DOHH2 (cell line): ENCODE results near the gene TEX264.

Source experiments
- H3F3A ChIP-seq: fragments of 200-600 bp; sonication (generic), shearing (Covaris generic); 2 replicates; pipeline ENCODE4 v1.6.0; 2016; ENCODE audit warnings: antibody characterized with exemption, mild to moderate bottlenecking; ENCODE audit not compliant: control insufficient read depth, insufficient read depth
- H3K27ac ChIP-seq: fragments of 200-600 bp; sonication (generic); 2 replicates; pipeline ENCODE4 v1.5.1; 2014; ENCODE audit warnings: low read depth, mild to moderate bottlenecking, low read length, moderate library complexity
- H3K27me3 ChIP-seq: fragments of 200-600 bp; sonication (generic); 2 replicates; pipeline ENCODE4 v1.6.1; 2014; ENCODE audit warnings: mild to moderate bottlenecking, low read length, mixed read lengths; ENCODE audit not compliant: control insufficient read depth
- H3K36me3 ChIP-seq: fragments of 200-600 bp; sonication (generic); 2 replicates; pipeline ENCODE4 v1.6.1; 2014; ENCODE audit warnings: mild to moderate bottlenecking, low read length, moderate library complexity, mixed read lengths; ENCODE audit not compliant: control insufficient read depth
- H3K4me1 ChIP-seq: fragments of 200-600 bp; sonication (generic); 2 replicates; pipeline ENCODE4 v1.6.1; 2014; ENCODE audit warnings: mild to moderate bottlenecking, low read length, mixed read lengths; ENCODE audit not compliant: control insufficient read depth
- H3K4me2 ChIP-seq: fragments of 200-600 bp; sonication (generic); 2 replicates; pipeline ENCODE4 v1.6.0; 2014; ENCODE audit warnings: mild to moderate bottlenecking, low read length, moderate library complexity
- H3K4me3 ChIP-seq: fragments of 200-600 bp; sonication (generic); 2 replicates; pipeline ENCODE4 v1.5.1; 2014; ENCODE audit warnings: mild to moderate bottlenecking, low read length, mixed read lengths
- H3K79me2 ChIP-seq: fragments of 200-600 bp; sonication (generic); 2 replicates; pipeline ENCODE4 v1.6.1; 2014; ENCODE audit warnings: mild to moderate bottlenecking, low read length, mixed read lengths; ENCODE audit not compliant: control insufficient read depth
- H3K9me2 ChIP-seq: fragments of 200-600 bp; sonication (generic); replicated peaks from 2 replicates; pipeline ENCODE4 v1.6.1; 2014; ENCODE audit warnings: mild to moderate bottlenecking, low read length, mixed read lengths; ENCODE audit not compliant: control insufficient read depth
- H3K9me3 ChIP-seq: fragments of 200-600 bp; sonication (generic); 2 replicates; pipeline ENCODE4 v1.6.1; 2014; ENCODE audit warnings: antibody characterized with exemption, low read length, mixed read lengths; ENCODE audit not compliant: control insufficient read depth, insufficient read depth
- H4K20me1 ChIP-seq: fragments of 200-600 bp; sonication (generic); 2 replicates; pipeline ENCODE4 v1.6.0; 2014; ENCODE audit warnings: low read depth, mild to moderate bottlenecking, antibody characterized with exemption, low read length, moderate library complexity; ENCODE audit not compliant: control insufficient read depth, insufficient read depth
- EZH2phosphoT487 ChIP-seq: fragments of 200-600 bp; sonication (generic); IDR thresholded peaks from 2 replicates; pipeline ENCODE4 v1.6.1; 2017; ENCODE audit warnings: borderline replicate concordance, mild to moderate bottlenecking, antibody characterized with exemption, low read length, moderate library complexity, mixed read lengths
- TF ChIP-seq, protein P1 (sequence below): fragments of 200-600 bp; sonication (generic); IDR thresholded peaks from one replicate; pipeline ENCODE4 v1.5.1; 2014; ENCODE audit warnings: antibody characterized with exemption, mild to moderate bottlenecking, low read depth, low read length; ENCODE audit not compliant: poor library complexity, severe bottlenecking

The TEX264 gene

GRCh38 chr3:51711352-51712037, 40.4 kb downstream of the TEX264 start:
- Histone ChIP-seq H3K4me1 (peaks cover 3% of the 10 kb centered on the region; the same call in 1 of the 2 replicates), H3K79me2 (no peaks in the 10 kb centered on the region), H3K36me3 (no peaks in the 10 kb centered on the region), H3K27ac (no peak overlapping the region), H3F3A (no peaks in the 10 kb centered on the region), H3K27me3 (no peaks in the 10 kb centered on the region), H3K9me3 (no peaks in the 10 kb centered on the region), H3K4me3 (no peak overlapping the region), H3K4me2 (no peak overlapping the region), H4K20me1 (no peaks in the 10 kb centered on the region), H3K9me2 (no peaks in the 10 kb centered on the region)
- TF ChIP-seq, protein P1, sequence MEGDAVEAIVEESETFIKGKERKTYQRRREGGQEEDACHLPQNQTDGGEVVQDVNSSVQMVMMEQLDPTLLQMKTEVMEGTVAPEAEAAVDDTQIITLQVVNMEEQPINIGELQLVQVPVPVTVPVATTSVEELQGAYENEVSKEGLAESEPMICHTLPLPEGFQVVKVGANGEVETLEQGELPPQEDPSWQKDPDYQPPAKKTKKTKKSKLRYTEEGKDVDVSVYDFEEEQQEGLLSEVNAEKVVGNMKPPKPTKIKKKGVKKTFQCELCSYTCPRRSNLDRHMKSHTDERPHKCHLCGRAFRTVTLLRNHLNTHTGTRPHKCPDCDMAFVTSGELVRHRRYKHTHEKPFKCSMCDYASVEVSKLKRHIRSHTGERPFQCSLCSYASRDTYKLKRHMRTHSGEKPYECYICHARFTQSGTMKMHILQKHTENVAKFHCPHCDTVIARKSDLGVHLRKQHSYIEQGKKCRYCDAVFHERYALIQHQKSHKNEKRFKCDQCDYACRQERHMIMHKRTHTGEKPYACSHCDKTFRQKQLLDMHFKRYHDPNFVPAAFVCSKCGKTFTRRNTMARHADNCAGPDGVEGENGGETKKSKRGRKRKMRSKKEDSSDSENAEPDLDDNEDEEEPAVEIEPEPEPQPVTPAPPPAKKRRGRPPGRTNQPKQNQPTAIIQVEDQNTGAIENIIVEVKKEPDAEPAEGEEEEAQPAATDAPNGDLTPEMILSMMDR: no peak
- TF ChIP-seq EZH2phosphoT487: no peak

GRCh38 chr3:51712038-51712420, 41.0 kb downstream of the TEX264 start:
- TF ChIP-seq EZH2phosphoT487: no peak
- TF ChIP-seq, protein P1: no peak
- Histone ChIP-seq H3F3A (no peaks in the 10 kb centered on the region), H3K36me3 (no peaks in the 10 kb centered on the region), H3K79me2 (no peaks in the 10 kb centered on the region), H3K4me3 (no peak overlapping the region), H3K27ac (no peak overlapping the region), H3K27me3 (no peaks in the 10 kb centered on the region), H3K4me2 (no peak overlapping the region), H4K20me1 (no peaks in the 10 kb centered on the region), H3K4me1 (peaks cover 8% of the 10 kb centered on the region; the same call in 1 of the 2 replicates), H3K9me3 (no peaks in the 10 kb centered on the region), H3K9me2 (no peaks in the 10 kb centered on the region)

DNA sequence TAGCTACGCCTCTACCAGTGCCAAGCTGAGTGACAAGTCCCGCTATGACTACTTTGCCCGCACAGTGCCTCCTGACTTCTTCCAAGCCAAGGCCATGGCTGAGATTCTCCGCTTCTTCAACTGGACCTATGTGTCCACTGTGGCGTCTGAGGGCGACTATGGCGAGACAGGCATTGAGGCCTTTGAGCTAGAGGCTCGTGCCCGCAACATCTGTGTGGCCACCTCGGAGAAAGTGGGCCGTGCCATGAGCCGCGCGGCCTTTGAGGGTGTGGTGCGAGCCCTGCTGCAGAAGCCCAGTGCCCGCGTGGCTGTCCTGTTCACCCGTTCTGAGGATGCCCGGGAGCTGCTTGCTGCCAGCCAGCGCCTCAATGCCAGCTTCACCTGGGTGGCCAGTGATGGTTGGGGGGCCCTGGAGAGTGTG, 41.5 kb downstream of the TEX264 start:
- H3F3A ChIP-seq: no peaks in the 10 kb centered on the region
- peaks cover 11% of the 10 kb centered on the region; the same call in 1 of the 2 replicates for H3K4me1 ChIP-seq
- H3K9me2 ChIP-seq: no peaks in the 10 kb centered on the region
- no peak overlapping the region for H3K4me3 ChIP-seq
- TF ChIP-seq EZH2phosphoT487: no peak
- TF ChIP-seq, protein P1: no peak
- no peaks in the 10 kb centered on the region for H3K9me3 ChIP-seq
- H3K27ac ChIP-seq: no peak overlapping the region
- H3K36me3 ChIP-seq: no peaks in the 10 kb centered on the region
- H3K79me2 ChIP-seq: no peaks in the 10 kb centered on the region
- H4K20me1 ChIP-seq: no peaks in the 10 kb centered on the region
- no peaks in the 10 kb centered on the region for H3K27me3 ChIP-seq
- no peak overlapping the region for H3K4me2 ChIP-seq
